Measurements from ENCODE around the gene HACE1.

HACE1 gene

GRCh38 chr6:104683809-104684208 is 175.9 kb downstream of the HACE1 start:
- in situ Hi-C loops (cut with HindIII; ENCODE audit: low sequenced_read_pairs): no loop called here
- no peak for TF ChIP-seq CTCF (IDR thresholded peaks at IDR 0.05; ENCODE audit: low read depth, low read length)
- no peak overlapping the region for H3K4me3 ChIP-seq (ENCODE audit: low read depth, low read length)
- DNase-seq (ENCODE audit: low read depth, low spot score): no peak

DNA sequence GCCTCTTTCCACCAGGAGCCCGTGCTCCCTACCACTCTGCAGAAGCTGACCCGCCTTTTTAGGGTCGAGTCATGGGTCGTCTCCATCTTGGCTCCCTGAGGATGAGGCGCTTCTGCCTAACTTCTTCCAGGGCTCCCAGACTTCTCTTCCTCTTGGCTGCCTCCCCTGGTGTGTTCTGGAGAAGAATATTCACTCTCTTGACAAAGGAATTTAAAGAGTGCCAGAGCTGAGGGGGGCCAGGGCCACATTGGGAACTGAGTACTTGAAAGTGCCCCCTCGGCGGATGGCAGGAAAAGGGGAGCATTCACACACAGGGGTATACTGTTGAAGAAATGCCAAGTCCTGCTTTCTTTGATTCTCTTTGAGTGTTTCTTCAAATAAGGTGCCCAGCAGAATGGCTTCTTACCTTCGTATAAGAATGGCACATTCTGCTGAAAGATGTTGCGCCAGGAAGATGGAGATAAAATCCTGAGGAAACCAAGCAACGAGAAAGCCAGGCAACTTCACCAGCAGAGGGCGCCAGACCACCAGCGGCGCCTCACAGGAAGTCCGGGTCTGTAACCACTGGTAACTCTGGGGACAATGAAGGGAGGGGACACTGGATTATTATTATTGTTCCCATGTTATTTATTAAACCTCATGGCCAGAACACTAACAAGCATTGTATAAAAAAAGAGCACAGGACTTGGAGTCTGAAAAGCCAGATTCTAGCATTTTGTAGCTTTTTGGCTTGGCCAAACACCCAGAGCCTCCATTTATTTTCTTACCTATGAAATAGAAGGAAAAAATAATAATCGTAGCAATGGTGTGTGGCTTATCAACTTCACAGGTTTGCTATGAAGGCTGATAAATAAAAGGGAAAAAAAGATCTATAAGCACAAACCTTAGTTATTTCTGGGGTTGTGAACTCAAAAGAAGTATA is 176.7 kb downstream of the HACE1 start:
- H3K4me3 ChIP-seq (ENCODE audit: low read depth, low read length): no peak overlapping the region

GRCh38 chr6:104680539-104680938 is 179.2 kb downstream of the HACE1 start:
- H3K4me3 ChIP-seq (ENCODE audit: low read depth, low read length): no peak overlapping the region
- in situ Hi-C loops (cut with HindIII; ENCODE audit: low sequenced_read_pairs): no loop called here
- DNase-seq (ENCODE audit: low read depth, low spot score): no peak
- no peak for TF ChIP-seq CTCF (IDR thresholded peaks at IDR 0.05; ENCODE audit: low read depth, low read length)

More for the DNA sequence above, 176.7 kb downstream of the HACE1 start:
- DNase-seq (ENCODE audit: low read depth, low spot score): peak; percentile 69
- in situ Hi-C loops (cut with HindIII; ENCODE audit: low sequenced_read_pairs): no loop called here
- TF ChIP-seq CTCF (IDR thresholded peaks at IDR 0.05; ENCODE audit: low read depth, low read length): peak; percentile 95

GRCh38 chr6:104679971-104680370 is 179.7 kb downstream of the HACE1 start:
- no peak for DNase-seq (ENCODE audit: low read depth, low spot score)
- in situ Hi-C loops (cut with HindIII; ENCODE audit: low sequenced_read_pairs): no loop called here
- H3K4me3 ChIP-seq (ENCODE audit: low read depth, low read length): no peak overlapping the region
- TF ChIP-seq CTCF (IDR thresholded peaks at IDR 0.05; ENCODE audit: low read depth, low read length): no peak
